CD4-positive, alpha-beta T cell (primary cell): ENCODE results near the gene KCNMA1. TPM values are rescaled to one million over a fixed set of nuclear protein-coding genes. Genes with fewer than 3 reads are reported as not detected.

Experiments
- ATAC-seq: fragments of 200-7000 bp; cut with Tn5 transposase; one replicate; pipeline ENCODE4 v1.10.0; 2022; ENCODE audit warnings: mild to moderate bottlenecking; ENCODE audit not compliant: poor library complexity
- CTCF ChIA-PET: fragments of 350-600 bp; sonication (Branson Sonifier 250); formaldehyde crosslinking; loops from one replicate; lab custom pipeline; 2021; ENCODE audit warnings: antibody characterized with exemption, inconsistent platforms; lab: Charles Lee
- POLR2A ChIA-PET: fragments of 350-600 bp; sonication (Branson Sonifier 250); formaldehyde crosslinking; loops from one replicate; lab custom pipeline; 2021; ENCODE audit warnings: antibody characterized with exemption, inconsistent platforms; lab: Charles Lee
- DNase-seq, 14 experiments: peaks; one replicate each; pipeline ENCODE4 v3.0.0-alpha.2; 2013 to 2020; ENCODE audit warnings: mixed read lengths in 2 of 14
- H3K27ac ChIP-seq, 2 donors: one replicate each; pipeline versions ENCODE4 v1.5.1 to v1.7.0; 2013; ENCODE audit warnings: low read length in 2 of 2, low read depth in 1 of 2, mild to moderate bottlenecking in 1 of 2
- H3K27me3 ChIP-seq, 2 experiments: 1 replicate in 1 of 2; 2 replicates in 1 of 2; pipeline versions ENCODE4 v1.6.1 to v1.7.0; 2013; ENCODE audit warnings: low read length in 2 of 2, control low read depth in 1 of 2, mild to moderate bottlenecking in 1 of 2, moderate library complexity in 1 of 2; ENCODE audit not compliant: insufficient read depth in 2 of 2, control insufficient read depth in 1 of 2
- H3K36me3 ChIP-seq: one replicate; pipeline ENCODE4 v1.6.1; 2013; ENCODE audit warnings: low read length, control low read depth; ENCODE audit not compliant: insufficient read depth
- H3K4me1 ChIP-seq: one replicate; pipeline ENCODE4 v1.6.1; 2013; ENCODE audit warnings: low read length, control low read depth; ENCODE audit not compliant: insufficient read depth
- H3K4me3 ChIP-seq: one replicate; pipeline ENCODE4 v1.5.1; 2013; ENCODE audit warnings: mild to moderate bottlenecking, low read length, moderate library complexity
- H3K9me3 ChIP-seq, 2 experiments: 1 replicate in 1 of 2; 2 replicates in 1 of 2; pipeline versions ENCODE4 v1.6.1 to v1.7.0; 2013; ENCODE audit warnings: low read length in 2 of 2, mild to moderate bottlenecking in 2 of 2, control low read depth in 1 of 2, moderate library complexity in 1 of 2; ENCODE audit not compliant: control insufficient read depth in 1 of 2, insufficient read depth in 1 of 2
- H3K27ac Mint-ChIP-seq: one replicate; pipeline ENCODE4 v1.8.0; 2020; ENCODE audit warnings: mixed read lengths
- H3K27me3 Mint-ChIP-seq: one replicate; pipeline ENCODE4 v1.8.0; 2021; ENCODE audit warnings: mixed read lengths
- H3K36me3 Mint-ChIP-seq: one replicate; pipeline ENCODE4 v1.8.0; 2021; ENCODE audit warnings: low read depth, mixed read lengths
- H3K4me1 Mint-ChIP-seq: one replicate; pipeline ENCODE4 v1.8.0; 2021; ENCODE audit warnings: low read depth, mixed read lengths
- H3K4me3 Mint-ChIP-seq: one replicate; pipeline ENCODE4 v1.8.0; 2020; ENCODE audit warnings: mild to moderate bottlenecking, mixed read lengths
- H3K9me3 Mint-ChIP-seq: one replicate; pipeline ENCODE4 v1.8.0; 2020; ENCODE audit warnings: mixed read lengths
- intact Hi-C, 2 experiments: fragments of 100-400 bp; cut with DNase I in 1 of 2; cut with micrococcal nuclease in 1 of 2; formaldehyde crosslinking; loops; one replicate each; pipeline versions ENCODE4 v1.15.1 to v1.9.0; 2023 to 2025; cut with DNase I, micrococcal nuclease
- total RNA-seq, 174 experiments: library from RNA in 2 of 174; stranded (reverse) in 2 of 174; gene quantifications; one replicate each; pipeline ENCODE4 v1.2.3 and lab custom pipeline; 2021 to 2026
- TF ChIP-seq, protein P1 (sequence below): fragments of 200-600 bp; IDR thresholded peaks from one replicate; pipeline ENCODE4 v1.8.0; 2022; ENCODE audit warnings: antibody characterized with exemption, mild to moderate bottlenecking

The KCNMA1 gene
- total RNA-seq, 2 experiments from 2014 or later = not detected

DNA sequence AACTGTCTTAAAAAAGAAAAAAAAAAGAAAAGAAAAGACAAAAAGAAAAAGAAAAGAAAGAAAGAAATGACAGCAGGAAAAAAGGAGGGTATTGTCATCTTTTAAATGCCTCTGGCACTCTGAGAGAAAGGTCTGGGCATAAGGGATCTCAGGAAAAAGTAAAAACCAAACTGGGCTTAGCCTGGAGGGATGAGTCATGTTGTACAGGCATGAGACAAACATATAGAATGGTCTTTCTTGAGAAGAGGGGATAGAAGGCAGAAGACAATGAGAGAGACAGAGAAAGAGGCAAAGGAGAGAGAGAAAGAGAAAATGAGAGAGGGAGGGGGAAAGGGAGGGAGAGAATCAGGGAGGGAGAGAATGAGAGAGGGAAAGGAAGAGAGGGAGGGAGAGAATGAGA lies 32.3 kb upstream of the KCNMA1 start:
- Mint-ChIP-seq H3K27ac (no peak overlapping the region), H3K9me3 (no peaks in the 10 kb centered on the region), H3K4me3 (no peak overlapping the region), H3K4me1 (no peaks in the 10 kb centered on the region), H3K27me3 (peaks cover 48% of the 10 kb centered on the region), H3K36me3 (no peaks in the 10 kb centered on the region)
- ATAC-seq (no peak), DNase-seq (no peak)
- Histone ChIP-seq H3K27ac (no peak overlapping the region), H3K27me3 (no peaks in the 10 kb centered on the region), H3K36me3 (no peaks in the 10 kb centered on the region), H3K4me1 (no peaks in the 10 kb centered on the region), H3K4me3 (no peak overlapping the region), H3K9me3 (peaks cover 0 to 3% of the 10 kb centered on the region in 2 experiments)
- TF ChIP-seq, protein P1, sequence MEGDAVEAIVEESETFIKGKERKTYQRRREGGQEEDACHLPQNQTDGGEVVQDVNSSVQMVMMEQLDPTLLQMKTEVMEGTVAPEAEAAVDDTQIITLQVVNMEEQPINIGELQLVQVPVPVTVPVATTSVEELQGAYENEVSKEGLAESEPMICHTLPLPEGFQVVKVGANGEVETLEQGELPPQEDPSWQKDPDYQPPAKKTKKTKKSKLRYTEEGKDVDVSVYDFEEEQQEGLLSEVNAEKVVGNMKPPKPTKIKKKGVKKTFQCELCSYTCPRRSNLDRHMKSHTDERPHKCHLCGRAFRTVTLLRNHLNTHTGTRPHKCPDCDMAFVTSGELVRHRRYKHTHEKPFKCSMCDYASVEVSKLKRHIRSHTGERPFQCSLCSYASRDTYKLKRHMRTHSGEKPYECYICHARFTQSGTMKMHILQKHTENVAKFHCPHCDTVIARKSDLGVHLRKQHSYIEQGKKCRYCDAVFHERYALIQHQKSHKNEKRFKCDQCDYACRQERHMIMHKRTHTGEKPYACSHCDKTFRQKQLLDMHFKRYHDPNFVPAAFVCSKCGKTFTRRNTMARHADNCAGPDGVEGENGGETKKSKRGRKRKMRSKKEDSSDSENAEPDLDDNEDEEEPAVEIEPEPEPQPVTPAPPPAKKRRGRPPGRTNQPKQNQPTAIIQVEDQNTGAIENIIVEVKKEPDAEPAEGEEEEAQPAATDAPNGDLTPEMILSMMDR = no peak
- ChIA-PET POLR2A (no interaction called here), CTCF (no interaction called here)
- intact Hi-C loops = no loop called here

DNA sequence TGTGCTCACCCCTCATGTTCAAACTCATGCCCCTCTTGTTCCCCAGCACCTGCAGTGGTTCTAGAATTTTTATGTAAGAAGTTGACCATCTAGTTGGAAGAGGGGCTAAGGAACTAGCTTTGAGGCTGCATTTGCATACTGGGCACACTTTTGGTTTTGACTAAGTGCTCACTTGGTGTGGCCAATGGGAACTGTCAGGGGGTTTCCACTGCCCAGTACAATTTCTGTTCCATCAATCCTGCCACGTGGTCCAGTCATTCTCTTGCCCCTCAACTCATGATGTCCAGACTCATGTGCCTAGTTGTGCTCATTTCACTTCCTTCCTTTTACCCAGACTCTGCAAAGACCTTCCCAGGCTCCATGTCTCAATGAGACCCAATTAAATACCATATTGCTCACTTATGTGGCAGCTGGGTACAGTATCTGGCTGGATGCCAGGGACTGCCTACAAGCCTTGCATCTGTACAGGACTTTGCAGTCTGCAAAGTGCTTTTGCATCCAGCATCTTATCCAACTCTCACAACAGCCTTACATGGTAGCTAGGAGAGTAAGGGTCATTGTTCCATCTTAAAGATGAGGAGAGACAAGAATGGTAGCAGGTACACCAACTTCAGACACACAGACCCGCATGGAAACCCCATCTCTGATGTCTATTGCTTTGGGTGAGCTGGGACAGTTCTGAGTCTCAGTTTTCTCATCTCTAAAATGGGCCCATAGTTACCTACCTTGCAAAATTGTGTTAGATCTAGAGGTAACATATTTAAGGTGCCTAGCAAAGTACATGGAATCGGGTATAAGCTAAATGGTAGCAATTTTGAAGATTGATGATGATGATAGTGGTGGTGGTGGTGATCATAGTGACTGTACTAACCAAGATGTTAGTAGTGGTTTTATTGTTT lies 30.1 kb upstream of the KCNMA1 start:
- H3K36me3 ChIP-seq = no peaks in the 10 kb centered on the region
- intact Hi-C loops = no loop called here

DNA sequence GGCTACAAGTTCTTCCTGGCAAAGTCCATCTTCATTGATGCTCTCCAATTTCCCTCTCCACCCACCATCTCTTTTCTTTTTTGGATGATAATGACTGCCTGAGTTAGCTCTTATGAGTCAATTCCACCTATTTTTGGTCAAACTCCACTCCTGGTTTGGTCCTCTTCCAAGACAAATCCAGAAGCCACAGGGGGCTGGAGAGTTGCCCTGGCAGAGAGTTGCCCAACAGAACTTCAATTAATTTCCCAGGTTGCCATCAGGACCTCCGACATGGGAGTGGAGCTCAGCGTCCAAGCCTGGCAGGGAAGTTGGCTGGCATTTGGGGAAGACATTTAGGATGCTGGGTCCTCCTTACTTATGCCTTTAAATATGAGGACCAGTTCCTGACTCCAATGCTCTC lies 29.2 kb upstream of the KCNMA1 start:
- H3K9me3 Mint-ChIP-seq = no peaks in the 10 kb centered on the region
- no peaks in the 10 kb centered on the region for H3K27me3 ChIP-seq
- H3K36me3 ChIP-seq = no peaks in the 10 kb centered on the region
- ChIA-PET POLR2A (interaction anchor here (0.6 kb wide), 1 partner anchor 21 kb away, joined by 4 read pairs; no protein-coding TSS in a partner anchor), CTCF (no interaction called here)
- no peak overlapping the region for H3K4me3 ChIP-seq
- intact Hi-C loops = no loop called here
- H3K36me3 Mint-ChIP-seq = no peaks in the 10 kb centered on the region
- ATAC-seq (no peak), DNase-seq (no peak)
- H3K4me3 Mint-ChIP-seq = no peak overlapping the region
- TF ChIP-seq, protein P1 = no peak
- H3K4me1 Mint-ChIP-seq = no peaks in the 10 kb centered on the region
- no peak overlapping the region for H3K27ac Mint-ChIP-seq
- no peaks in the 10 kb centered on the region for H3K4me1 ChIP-seq
- H3K27ac ChIP-seq = no peak overlapping the region
- no peaks in the 10 kb centered on the region for H3K9me3 ChIP-seq
- peaks cover 55% of the 10 kb centered on the region for H3K27me3 Mint-ChIP-seq

More for the DNA sequence above, 30.1 kb upstream of the KCNMA1 start:
- no peak overlapping the region for H3K4me3 Mint-ChIP-seq
- Histone ChIP-seq H3K27me3 (no peaks in the 10 kb centered on the region), H3K4me3 (no peak overlapping the region), H3K4me1 (no peaks in the 10 kb centered on the region), H3K9me3 (peaks cover 0 to 2% of the 10 kb centered on the region in 2 experiments), H3K27ac (no peak overlapping the region)
- H3K4me1 Mint-ChIP-seq = no peaks in the 10 kb centered on the region
- H3K36me3 Mint-ChIP-seq = no peaks in the 10 kb centered on the region
- ATAC-seq = no peak
- CTCF ChIA-PET = no interaction called here
- TF ChIP-seq, protein P1 = no peak
- no peaks in the 10 kb centered on the region for H3K9me3 Mint-ChIP-seq
- no peak overlapping the region for H3K27ac Mint-ChIP-seq
- DNase-seq = no peak
- peaks cover 53% of the 10 kb centered on the region for H3K27me3 Mint-ChIP-seq
- POLR2A ChIA-PET = no interaction called here
